Central memory CD4-positive, alpha-beta T cell (primary cell): ENCODE data around the gene CD38.
A peak's percentile ranks its signal among the peaks of the same experiment; 100 is the strongest.

ENCODE experiments used
- DNase-seq: peaks from one replicate; pipeline ENCODE4 v3.0.0; 2022

Gene CD38

DNA sequence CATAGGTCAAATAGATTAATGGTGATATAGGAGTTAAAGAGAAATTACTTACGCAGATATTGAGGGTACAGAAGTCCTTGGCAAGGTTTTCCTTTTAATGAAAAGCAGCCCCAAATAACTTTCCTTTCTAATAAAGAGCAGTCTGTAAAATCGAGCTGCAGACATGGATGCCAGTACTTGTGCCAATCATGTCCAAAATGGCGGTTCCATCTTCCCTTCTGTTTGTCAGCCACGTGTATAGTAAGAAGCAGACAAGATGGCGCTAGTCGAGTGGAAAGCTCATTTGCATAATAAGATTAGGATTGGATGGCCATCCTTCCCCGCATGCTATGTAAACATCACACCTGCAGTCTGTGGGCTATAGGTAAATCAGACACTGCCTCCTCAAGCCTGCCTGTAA is 92.0 kb downstream of the CD38 start:
- DNase-seq: no peak

DNA sequence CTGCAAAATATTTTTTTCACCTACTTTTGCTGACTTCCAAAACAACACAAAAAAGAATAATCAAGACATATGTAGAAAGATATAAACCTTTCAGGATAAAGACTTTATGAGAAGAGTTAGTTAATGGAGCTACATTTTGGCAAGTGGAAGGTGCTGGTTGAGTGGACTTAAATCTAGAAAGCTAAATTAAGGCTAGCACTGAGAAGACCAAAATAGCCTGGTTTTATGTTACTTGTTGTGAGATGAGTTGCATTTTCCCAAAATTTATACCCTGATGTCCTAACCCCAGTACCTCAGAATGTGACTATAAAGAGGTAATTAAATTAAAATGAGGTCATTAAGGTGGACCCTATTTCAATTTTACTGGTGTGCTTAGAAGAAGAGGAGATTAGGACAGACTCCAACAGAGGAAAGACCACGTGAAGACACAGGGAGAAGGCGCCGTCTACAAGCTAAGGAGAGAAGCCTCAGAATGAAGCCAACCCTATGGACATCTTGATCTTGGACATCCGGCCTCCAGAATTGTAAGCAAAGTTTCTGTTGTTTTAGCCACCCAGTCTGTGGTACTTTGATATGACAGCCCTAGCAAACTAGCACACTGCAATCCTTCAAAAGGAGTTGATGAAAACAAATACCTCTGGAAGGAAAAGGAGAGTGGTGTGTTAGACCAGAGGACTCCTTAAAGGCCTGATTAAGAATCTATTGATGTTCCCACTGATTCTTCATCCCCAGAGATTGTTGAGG is 93.0 kb downstream of the CD38 start:
- DNase-seq: no peak

DNA sequence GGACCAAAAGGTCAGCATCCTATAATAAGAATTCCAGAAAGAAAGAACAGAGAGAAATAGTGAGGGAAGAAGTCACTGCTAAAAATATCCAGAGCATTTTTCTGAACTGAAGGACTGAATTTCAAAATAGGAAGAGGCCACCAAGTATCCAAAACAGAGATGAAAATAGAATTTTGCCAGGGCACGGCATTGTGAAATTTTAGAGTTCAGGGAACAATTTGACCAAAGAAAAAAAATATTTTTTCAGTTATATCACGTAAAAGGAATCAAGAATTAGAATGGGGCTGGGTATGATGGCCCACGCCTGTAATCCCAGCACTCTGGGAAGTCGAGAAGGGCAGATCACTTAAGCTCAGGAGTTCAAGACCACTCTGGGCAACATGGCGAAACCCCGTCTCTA is 95.0 kb downstream of the CD38 start:
- DNase-seq: no peak

DNA sequence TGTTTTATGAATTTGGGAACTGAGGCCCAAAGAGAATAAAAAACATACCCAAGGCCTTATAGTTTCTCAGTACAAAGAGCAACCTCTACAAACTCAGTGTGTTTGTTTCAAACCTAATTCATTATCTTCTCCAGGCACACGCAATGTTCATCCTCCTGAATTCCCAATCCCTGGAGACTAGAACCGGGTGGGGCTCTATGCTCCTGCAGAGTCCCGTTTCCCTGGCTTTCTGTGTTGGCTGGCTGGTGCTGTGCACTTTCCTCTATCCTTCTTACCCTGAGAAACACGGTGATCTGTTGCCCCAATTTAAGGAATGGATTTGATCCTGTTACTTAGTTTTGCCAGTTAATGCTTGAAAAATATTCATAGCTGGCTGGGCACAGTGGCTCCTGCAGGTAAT is 96.5 kb downstream of the CD38 start:
- no peak for DNase-seq

DNA sequence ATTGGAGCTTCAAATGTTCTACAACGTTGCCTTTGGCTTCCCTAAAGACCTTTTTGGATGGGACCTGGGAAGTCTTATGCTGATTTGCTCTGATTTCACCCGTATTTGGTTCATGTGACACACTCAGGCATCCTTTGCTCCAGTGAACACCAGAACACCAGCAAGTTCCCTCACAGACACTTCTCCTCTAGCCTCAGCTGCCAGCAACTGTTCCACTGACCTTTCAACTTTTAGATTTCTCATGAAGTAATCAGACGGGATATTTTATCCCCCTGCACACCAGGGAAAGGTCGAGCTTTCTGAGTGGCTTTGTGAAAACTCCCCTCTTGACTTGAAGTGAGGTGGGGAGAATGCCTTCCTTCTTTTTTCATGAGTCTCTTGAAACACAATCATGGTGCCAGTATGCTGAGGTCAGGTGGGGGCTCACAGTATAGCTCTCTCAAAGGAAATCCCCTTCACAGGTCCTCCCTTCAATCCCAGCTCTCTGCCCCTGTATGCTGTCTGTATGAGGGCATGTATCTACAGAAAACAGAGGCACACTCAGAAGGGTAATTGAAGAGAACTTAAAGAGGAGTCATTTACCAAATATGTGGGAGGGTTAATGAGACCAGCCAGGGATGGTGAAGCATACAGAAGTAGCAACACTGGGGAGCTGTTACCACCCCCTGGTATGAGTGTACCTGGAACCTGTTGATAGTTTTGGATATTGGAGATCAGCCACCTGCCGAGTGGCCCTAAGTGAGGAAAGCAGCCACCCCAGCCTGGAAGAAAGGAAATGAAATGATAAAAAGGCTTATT is 97.7 kb downstream of the CD38 start:
- no peak for DNase-seq

DNA sequence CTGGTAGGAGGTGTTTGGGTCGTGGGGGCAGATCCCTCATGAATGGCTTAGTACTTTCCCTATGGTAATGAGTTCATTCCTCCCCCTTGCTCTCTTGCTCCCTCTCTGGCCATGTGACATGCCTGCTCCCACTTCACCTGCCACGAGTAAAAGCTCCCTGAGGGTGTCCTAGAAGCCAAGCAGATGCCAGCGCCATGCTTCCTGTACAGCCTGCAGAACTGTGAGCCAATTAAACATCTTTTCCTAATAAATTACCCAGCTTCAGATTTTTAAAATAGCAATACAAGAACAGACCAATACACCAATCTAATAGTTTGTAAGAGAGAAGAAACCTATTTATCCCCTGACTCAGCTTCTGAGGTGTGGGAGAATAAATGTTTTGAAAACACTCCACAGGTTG is 99.9 kb downstream of the CD38 start:
- no peak for DNase-seq

DNA sequence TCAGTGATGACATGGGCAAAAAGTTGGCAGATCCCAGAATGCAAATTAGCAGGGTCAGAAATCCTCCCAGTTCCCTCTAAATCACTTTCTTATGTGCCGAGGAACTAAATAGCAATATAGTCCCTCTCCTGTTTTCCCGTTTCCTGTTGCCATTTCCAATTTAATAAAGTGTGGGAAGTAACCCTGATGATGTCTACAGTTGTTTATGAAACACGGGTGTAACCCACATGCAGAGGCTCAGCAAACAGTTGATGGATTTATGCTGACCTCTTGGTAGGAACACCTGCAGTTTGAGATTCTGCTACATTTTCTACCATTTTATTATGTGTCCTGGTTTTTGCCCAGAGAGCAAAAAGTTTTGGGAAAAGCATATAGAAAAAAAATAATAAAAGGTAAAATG is 103.7 kb downstream of the CD38 start:
- DNase-seq: no peak

DNA sequence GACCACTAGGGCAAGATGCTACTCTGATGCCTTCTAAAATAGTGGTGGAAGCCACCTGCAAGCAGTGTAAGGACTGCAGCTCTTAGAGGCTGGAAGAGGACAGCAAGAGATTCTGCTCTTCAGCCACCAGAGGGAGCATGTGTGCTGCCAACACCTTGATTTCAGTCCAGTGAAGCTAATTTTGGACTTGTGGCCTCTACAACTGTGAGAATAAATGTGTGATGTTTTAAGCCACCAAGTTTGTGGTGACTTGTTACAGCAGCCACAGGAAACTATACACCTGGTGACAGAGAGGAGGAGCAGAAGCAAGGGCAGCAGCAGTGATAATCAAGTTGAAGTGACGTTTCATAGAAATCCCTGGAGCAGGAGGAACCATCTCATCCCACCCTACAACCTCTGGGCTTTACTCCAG is 104.6 kb downstream of the CD38 start:
- peak; percentile 22 for DNase-seq

DNA sequence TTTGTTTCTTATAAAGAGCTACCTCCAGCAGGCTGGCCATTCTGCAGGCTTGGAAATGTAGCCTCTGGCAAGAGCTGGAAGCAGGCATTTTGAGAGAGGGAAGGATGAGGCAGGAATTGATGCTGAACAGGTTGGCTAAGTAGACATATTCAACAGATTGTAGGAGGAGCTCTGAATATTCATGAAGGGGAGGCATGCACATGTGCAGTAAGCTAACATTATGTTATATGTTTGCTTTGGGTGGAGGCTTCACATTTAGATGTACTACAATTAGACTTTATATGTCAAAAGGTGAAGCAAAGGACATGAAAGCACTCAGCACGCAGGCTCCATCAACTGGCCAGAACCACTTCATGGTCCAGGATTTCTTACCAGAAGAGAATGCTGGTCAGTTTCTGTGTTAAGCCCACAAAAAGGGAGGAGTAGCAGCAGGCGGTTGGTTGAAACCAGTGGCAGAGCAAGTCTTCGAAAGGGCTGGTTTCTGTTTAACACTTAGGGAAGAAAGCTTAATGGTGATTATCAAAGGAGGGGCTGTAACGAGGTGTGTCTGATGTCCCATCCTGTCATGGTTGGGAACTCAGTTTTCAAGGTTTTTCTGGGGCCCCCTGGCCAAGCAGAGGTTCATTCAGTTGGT is 105.6 kb downstream of the CD38 start:
- no peak for DNase-seq

DNA sequence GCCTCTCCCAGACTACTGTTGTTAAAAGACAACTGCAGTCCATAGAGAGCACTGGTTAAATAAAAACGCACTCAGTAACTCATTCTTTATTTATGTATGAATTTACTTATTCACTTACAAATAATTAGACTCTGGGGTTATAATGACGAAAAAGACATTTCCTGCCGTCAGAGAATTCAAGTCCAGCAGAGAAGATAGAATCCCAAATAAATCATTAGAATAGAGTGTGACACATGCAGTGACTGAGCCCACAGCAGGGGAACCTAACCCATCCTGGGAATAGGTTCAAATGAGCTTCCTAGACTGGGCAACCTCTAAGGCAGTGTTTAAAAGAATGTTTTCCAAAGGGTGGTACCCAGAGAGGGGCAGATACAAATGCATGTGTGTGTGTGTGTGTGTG is 106.5 kb downstream of the CD38 start:
- no peak for DNase-seq

DNA sequence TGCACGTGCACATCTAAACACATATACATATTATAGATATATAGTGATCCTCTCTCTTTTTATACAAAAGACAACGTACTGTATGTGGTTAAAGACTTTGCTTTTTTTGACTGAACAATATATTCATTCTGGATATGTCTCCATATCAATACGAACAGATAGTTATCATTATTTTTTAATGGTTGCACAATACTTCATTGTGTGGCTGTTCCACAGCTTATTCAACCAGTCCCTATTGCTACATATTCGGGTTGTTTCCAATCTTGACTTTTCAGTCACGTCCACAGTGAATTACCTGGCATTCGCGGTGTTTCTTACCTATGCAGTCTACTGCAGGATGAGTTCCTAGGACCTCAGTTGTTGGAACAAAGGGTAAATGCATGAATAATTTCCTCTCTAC is 107.3 kb downstream of the CD38 start:
- DNase-seq: no peak

DNA sequence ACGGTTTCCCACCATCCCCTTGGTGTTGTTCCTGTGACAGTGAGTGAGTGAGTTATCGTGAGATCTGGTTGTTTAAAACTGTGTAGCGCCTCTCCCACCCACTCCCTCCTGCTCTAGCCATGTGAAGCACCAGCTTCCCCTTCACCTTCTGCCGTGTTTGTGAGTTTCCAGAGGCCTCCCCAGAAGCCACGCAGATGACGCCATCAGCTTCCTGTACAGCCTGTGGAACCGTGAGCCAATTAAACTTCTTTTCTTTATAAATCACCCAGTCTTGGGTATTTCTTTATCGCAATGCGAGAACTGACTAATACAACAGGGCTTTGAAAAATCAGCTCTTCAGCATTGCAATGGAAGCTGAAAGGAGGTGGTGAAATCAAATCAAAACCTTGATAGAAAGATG is 110.4 kb downstream of the CD38 start:
- no peak for DNase-seq

DNA sequence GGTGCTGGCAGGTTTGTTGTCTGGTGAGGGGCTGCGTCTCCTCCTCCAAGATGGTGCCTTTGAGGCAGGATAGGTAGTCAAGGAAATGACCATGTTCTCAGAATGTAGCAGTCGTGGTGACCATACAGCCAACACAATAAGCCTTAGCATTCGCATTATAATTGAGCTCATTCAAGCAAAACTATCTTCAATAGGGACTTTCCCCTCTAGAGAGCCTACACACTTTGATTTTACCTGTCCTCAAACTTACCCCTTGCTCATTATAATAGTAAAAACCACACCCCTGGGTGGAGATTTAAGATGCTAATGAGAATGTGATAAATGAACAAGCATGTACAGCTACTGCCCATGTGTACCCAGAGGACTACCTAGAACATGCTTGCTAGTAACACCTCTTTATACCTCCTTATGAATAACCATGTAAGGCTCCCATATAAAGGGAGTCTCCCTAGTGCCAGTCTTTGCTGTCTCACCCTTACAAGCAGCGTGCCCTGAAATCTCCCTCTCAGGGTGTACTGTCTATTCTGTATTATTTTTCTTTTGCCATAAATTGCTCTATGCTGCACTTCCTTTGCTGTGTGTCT is 112.2 kb downstream of the CD38 start:
- DNase-seq: no peak

DNA sequence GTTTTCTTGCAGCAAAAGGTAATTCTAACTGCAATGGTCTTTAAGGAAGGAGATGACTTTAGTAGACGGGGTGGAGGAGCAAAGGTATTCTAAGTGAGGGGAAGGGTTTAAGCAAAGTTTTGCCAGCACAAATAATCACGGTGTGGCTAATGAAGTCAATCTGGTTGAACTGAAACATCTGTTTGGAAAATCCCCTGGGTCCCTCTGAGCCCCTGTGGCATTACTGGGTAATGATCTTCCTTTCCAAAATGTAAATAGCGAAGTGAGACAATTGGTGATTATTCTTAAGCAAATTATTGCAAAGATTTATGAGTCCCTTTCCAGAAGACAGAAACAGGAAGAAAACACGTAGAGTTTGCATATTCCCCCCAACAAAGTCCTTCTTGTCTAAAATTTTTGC is 113.2 kb downstream of the CD38 start:
- no peak for DNase-seq

DNA sequence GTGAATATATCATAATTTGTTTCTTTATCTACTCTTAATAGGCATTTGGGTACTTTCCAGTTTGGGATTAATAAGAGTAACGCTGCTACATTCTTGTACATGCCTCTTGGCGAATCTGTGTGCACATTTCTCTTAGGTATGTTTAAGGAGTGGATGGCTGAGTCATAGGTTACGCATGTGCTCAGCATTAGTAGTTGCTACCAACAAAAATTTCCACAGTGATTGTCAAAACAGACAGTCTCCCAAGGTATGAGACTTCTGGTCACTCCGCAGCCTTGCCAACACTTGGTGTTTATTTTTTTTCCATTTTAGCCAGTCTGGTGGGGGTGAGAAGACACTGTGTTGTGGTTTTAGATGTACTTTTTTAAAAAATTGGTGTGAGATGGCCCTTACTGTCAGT is 115.8 kb downstream of the CD38 start:
- DNase-seq: no peak

DNA sequence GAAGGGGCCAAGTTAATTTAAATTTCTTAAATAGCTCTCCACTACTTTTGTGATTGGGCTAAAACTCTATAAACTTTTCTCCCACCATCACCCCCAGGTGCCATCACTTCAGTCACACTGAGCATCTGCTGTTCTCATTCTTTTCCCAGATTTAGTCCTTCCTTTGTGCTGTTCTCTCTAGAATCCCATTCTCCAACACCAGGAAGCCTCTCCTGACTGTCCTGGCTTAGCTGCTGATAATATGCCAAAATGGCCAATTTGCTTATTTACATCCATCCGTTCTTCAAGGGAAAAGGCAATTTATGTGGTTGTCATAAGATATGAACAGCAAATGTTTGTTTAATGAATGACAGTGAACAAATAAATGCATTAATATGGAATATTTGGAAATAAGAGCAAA is 116.3 kb downstream of the CD38 start:
- no peak for DNase-seq

DNA sequence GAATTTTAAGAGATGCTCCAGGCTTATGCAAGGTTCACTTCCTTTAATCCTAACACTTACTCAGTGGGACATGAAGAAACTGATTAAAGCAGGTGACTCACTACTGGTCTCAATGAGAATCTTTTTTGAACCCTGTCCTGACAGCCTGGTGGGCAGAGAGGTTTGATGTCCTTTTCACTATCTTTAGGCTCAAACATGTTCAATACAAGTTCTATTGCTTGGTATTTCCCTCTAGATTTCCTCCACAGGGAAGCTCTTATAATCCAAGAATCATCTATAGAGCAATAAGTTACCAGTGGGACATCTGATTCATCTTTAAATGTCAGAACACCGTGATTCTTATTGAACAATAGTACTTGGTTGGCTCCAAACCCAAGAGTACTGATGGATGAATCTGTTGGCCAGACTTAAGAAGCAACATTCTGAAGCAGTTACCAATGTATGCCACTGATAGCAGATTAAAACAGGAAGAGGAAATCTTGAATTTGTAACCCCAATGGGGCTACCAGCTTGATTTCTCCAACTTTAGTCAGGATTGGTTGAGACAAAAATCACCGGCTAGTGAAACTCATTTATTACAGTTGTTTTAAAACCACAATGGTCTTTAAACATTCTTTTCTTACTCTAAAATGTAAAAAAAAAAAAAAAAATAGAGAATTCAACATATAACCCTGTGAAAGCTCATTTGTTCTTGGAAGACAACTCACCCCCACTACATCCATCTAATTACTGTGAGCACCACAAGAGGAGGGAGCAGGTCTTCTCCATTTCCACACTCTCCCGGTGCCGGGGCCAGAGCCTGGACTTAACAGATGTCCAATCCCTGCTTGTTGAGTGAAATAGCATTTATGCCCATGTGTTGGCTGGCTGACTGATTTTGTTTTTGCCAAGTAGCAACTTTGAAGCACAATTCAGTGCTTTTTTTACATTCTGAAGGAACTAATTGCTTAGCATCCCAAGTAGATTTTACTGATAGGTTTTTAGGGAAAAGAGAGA is 117.1 kb downstream of the CD38 start:
- DNase-seq: no peak

DNA sequence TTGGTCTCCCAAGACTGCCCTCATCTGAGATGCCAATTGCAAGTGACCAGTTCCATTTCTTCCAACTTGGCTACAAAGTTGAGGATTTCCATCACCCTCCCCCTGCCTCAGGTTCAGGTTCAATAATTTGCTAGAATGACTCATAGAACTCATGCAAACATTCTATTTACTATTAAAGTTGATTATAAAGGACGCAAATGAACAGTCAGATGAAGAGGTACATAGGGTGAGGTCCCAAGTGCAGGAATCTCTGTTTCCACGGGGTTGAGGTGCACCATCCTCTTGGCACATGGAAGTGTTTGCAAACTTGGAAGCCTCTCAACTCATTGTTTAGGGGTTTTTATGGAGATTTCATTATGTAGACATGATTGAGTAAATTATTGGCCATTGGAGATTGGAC is 119.4 kb downstream of the CD38 start:
- no peak for DNase-seq

DNA sequence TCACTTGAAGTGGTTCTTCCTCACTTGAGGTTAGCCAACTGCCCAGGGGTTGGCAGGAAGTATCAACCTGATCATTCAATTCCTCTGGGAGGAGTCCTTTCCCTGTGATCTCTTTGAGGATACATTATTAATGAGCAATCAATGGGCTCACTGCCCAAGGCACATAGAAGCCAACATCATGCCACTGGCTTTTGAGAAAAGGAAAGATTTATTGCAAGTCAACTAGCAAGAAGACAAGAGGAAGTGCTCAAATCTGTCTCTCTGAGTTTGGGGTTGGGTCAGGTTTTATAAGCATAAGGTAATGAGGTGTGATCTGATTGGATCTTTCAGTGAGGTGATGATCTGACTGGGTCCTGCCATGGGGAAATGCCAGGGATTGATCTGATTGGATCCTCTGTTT is 120.8 kb downstream of the CD38 start:
- no peak for DNase-seq

DNA sequence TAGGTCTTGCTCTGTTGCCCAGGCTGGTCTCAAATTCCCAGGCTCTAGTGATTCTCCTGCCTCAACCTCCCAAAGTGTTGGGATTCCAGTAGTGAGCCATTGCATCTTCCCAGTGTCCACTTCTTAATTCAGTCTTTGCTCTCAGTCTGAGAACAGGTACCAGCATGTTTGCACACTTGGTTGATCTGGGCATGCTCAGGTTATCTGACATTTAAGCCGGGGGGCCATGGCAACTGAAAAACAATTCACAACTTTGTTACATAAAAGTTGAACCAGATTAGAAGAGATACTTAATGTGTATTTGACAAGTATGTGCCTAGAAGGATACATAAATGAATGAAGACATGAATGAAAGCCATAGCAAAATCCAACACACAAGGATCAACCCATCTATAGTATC is 121.4 kb downstream of the CD38 start:
- no peak for DNase-seq

DNA sequence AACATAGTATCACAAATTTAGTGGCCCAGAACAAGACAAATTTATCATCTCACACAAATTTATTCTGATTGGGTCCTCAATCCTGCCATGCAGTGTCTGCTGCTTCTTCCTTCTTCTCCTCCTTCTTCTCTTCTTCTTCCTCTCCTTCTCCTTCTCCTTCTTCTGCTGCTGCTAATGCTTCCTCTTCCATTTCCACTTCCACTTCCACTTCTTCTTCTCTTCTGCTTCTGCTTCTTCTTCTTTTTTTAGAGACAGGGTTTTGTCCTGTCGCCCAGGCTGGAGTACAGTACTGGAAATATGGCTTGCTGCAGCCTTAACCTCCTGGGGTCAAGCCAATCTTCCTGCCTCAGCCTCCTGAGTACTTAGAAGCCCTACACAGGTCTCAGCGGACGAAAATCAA is 122.9 kb downstream of the CD38 start:
- DNase-seq: no peak

DNA sequence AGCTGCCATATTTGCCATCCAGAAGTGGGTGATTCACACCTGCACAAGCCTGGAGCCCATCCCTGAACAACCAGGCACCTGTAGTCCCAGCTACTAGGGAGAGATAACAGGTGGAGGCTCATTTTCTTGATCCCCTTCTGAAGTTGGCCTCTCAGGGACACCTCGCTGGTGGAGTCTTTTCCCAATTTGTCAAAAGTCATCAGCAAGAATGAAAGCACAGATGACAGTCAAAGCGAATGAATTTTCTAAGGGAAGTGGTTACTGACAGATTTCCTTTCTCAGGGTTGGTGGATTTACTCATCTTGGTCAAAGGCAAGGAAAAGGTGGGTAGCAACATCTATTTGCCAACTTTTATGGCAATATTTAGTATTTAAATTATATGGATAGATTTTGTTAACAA is 123.9 kb downstream of the CD38 start:
- DNase-seq: no peak
